HS-5 (cell line): Measurements from ENCODE around the gene NPSR1.

Experiments used
- DNase-seq: peaks from one replicate; pipeline ENCODE4 v3.0.0-alpha.2; 2012; ENCODE audit warnings: low read depth

NPSR1 gene

DNA sequence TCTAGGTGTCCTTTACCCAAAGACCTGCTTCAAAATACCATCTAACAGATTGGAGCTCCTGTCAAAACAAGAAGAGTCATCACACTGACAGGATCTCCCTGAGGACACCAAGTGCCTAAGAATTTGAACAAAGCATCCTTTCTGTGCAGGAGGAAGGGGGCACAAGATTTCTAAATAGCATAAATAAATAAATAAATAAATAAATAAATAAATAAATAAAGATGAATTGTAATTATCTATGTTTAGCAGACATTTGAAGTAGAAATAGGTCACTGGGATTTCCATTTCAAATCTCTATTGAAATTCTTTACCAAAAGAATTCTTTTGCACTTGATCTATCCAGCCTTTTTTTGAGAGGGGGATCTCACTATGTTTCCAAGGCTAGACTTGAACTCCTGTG is 65.3 kb downstream of the NPSR1 start:
- DNase-seq: no peak

DNA sequence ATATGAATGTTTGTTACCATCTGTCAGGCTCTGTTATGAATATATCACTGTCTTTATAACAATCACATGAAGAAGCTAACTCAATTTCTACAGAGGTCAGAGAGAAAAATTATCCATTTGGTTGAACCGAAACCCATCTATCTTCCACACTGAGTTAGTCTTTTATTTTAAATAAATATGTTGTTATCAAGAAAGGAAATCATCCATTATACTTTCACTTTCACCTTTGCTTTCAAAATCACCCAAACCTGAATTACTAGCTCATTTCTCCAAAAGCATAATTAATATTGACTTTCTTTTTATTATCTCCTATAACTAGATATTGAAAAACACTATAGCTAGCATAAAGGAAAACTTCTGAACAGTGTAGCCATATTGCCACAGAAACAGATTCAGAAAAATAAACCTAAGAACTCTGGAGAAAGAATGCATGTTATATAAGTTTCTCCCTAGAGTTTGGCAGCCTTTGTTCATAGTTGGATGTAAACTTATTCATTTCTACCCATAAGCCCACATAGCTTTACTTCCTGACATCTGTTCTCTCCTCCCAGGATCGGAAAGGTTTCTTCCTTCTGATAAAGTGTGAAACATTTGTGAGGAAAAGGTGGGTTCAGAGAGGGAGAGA is 66.0 kb downstream of the NPSR1 start:
- no peak for DNase-seq

DNA sequence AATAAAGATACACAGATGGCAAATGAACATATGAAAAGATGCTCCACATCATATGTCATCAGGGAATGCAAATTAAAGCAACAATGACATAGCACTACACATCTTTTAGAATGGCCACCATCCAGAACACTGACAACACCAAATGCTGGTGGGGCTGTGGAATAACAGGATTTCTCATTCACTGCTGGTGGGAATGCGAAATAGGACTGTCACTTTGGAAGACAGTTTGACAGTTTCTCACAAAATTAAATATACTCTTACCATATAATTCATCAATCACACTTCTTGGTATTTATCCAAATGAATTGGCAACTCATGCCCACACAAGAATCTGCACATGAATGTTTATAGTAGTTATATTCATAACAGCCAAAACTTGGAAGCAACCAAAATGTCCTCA is 68.2 kb downstream of the NPSR1 start:
- DNase-seq: no peak

GRCh38 chr7:34727464-34727995 is 69.5 kb downstream of the NPSR1 start:
- DNase-seq: no peak

GRCh38 chr7:34728156-34728555 is 70.1 kb downstream of the NPSR1 start:
- no peak for DNase-seq

DNA sequence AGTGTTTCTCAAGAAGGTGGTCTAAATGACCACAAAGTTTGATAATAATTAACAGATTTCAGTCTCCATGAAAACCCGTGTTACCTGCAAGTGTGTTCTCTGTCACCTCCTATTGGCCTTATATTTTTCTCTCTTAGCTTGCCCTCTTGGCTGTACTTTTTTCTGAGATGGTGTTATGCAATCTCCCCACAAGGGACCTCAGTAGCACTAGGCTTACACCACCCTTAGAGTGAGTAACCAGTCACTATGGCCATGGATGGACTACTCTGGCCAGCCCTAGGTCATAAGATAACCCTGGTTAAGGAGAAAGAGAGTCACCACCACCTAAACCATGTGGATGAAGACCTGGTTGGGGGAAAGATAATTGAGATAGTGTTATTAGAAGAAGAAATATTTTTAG is 76.8 kb downstream of the NPSR1 start:
- DNase-seq: no peak

DNA sequence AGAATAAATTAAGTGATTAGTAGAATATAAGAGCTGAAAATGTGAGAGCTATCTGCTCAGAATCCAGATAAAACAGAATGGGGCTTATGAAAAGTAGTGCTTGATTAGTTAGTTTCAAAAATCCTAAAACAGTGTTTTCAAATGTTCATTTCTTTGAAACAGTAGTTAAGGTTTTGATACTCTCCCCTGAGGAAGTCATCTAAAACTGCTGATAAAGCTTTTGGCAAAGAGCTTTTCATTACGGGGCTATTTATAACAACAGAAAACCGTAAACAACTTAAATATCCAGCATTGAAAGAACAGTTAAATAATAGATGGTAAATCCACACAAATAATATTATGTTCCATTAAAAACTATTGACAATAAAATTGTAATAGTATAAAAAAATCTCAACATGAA is 77.5 kb downstream of the NPSR1 start:
- DNase-seq: no peak

DNA sequence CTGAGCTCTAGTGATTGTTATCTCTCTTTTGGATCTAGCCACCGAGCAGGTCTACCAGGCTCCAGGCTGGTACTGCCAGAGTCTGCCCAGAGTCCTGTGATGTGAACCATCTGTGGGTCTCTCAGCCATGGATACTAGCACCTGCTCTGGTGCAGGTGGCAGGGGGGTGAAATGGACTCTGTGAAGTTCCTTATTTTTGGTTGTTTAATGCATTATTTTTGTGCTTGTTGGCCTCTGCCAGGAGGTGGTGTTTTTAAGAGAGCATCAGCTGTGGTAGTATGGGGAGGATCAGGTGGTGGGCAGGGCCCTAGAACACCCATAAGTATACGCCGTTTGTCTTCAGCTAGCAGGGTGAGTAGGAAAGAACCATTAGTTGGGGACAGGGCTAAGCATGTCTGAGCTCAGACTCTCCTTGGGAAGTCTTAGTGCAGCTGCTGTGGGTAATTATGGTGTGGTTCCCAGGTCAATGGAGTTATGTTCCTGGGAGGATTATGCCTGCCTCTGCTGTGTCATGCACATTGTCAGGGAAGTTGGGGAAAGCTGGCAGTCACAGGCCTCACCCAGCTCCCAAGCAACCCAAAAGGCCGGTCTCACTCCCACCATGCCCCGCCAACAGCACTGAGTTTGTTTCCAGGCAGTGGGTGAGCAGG is 81.8 kb downstream of the NPSR1 start:
- no peak for DNase-seq

DNA sequence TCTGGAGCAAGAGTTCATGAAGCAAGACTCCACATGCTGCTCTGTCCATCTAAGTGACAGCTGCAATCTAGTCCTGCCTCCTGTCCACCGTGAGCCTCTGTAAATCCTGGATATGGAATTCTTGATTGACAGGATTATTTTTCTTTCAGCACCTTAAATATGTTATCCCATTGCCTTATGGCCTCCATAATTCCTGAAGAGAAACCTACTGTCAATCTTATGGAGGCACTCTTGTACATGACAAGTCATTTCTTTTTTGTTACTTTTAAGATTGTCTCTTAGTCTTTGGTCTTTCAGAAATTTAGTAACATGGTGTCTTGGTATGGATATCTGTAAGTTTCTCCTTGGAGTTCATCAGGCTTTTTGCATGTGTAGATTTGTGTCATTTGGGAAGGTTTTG is 82.8 kb downstream of the NPSR1 start:
- no peak for DNase-seq

GRCh38 chr7:34747176-34747781 is 89.3 kb downstream of the NPSR1 start:
- no peak for DNase-seq

DNA sequence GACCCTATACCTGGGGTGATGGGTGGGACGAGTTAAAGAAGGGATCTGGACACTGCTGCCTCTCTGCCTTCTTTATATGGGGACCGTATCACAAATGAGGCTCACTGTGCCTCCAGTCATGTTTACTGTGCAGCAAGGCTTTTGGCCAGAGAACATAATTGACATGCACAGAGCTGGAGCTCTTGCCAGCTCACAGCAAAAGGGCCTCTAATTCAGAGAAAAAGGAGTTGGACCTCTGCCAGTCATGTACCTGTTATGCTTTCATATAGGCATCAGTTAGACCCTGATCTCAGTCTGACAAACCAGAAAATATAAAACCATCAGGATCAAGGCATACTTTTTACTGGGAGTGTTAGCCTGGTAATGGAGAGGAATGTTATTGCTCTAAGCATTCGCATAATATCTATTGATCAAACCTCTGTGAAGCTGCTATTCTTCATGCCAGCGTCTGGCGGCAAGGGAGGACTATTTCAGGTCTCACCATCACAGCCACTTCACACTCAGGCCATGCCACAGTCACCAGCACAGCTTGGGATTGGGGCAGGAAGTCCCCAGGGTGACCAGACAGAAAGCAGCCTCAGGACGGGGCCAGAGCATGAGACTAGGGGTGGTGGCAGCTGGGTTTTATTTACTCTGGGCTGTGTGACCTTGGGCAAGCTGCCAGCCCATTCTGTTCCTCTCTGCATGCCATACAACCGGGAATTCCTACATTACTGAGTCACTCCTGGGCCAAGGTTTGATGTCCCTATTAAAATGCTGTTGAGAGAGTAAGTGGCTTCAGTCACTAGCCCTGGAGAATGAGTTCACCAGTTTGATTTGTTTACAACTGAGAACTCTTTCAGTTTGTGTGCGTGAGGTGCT is 90.1 kb downstream of the NPSR1 start:
- DNase-seq: peak; percentile 65

GRCh38 chr7:34748728-34749089 is 90.7 kb downstream of the NPSR1 start:
- no peak for DNase-seq

DNA sequence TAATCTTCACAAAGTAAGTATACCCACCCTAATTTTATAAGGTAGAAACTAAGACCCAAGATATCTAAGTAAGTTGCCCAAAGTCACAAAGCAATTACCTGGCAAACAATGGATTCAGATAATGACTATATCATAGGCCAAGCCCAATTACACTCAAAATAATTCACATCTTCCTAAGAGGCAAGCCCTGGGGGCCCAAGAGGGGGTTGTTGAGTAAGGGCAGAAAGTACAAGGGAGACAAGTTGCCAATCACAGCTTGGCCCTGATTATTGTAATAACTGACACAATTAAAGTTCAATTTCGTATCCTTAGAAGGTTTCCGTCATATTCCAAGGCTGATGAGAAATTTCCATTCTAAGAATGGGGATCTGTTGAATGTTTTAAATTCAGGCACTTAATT is 91.4 kb downstream of the NPSR1 start:
- DNase-seq: no peak

DNA sequence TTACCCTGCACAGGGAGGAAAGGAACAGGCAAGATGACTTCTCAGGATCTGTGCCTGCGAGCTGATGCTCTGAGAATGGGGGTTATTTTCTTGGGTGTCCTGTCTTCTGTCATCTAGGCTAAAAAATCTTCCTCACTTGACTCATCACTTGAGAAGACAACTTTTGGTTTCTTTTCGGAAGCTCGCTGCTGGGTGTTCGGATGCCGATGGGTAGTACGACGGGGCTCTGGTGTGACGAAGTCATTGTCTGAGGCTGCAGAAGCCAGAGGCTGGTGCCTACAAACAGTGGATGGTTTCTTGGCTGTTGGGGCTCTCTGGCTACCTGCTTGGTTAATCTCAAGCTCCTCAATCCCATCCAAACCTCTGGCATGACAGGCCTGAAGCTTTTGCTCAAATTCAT is 92.2 kb downstream of the NPSR1 start:
- DNase-seq: no peak

- DNase-seq: no peak
Measured at GRCh38 chr7:34750636-34751035, 92.6 kb downstream of the NPSR1 start.

GRCh38 chr7:34751725-34752643 is 94.0 kb downstream of the NPSR1 start:
- DNase-seq: no peak

GRCh38 chr7:34752929-34753328 is 94.9 kb downstream of the NPSR1 start:
- DNase-seq: no peak

GRCh38 chr7:34755008-34755407 is 97.0 kb downstream of the NPSR1 start:
- no peak for DNase-seq

DNA sequence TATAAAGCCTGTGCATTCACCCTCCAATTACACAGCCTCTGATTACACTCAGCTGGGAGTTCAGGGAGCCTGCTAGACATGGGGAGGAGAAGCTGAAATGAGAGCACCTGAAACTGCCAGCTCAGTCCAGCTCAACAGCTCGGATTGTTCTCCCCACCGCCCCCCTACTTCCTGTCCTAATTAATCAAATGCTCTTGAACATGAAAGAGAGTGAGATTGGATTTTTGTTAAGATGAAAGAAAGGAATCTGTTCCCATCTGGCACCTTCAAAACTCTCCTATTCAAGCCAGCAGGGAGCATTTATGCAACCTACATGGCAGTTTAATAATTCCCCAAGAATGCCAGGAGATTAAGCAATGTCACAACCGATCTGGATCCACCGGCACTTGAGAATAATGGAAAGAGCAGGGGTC is 98.0 kb downstream of the NPSR1 start:
- DNase-seq: no peak

DNA sequence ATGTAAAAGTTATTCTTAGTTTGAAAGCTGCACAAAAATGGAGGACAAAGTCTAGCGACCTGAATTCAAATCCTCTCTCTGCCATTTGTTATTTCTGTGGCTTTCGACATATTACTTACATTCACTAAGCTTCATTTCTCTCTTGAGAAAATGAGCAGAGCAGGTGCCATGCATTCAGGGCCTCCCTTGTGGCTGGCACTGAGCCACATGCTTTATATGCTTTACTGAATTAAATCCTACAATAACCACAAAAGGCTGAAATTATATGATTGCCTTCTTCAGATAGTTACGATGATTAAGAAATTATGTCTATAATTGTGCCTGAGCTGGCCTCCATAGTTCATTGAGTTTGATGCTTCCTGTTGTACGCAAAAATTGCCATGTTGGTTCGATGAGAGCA is 98.7 kb downstream of the NPSR1 start:
- no peak for DNase-seq

GRCh38 chr7:34757570-34758110 is 99.6 kb downstream of the NPSR1 start:
- no peak for DNase-seq
